T-helper 2 cell treated with Interferon-gamma antibody and Interleukin-4, amounts not matched to agents 5 μg/mL and 100 μg/mL, for 36 hours (primary cell): ENCODE results near the gene MTUS2.

Experiments used
- DNase-seq: peaks from one replicate; pipeline ENCODE4 v3.0.0; 2021; ENCODE audit warnings: low spot score
- H3K27ac Mint-ChIP-seq: one replicate; pipeline ENCODE4 v1.8.0; 2021; ENCODE audit warnings: mild to moderate bottlenecking, mixed read lengths
- H3K27me3 Mint-ChIP-seq: one replicate; pipeline ENCODE4 v1.8.0; 2021; ENCODE audit warnings: low read depth, mixed read lengths
- H3K36me3 Mint-ChIP-seq: one replicate; pipeline ENCODE4 v1.8.0; 2021; ENCODE audit warnings: low read depth, mixed read lengths
- H3K4me1 Mint-ChIP-seq: one replicate; pipeline ENCODE4 v1.8.0; 2021; ENCODE audit warnings: low read depth, mixed read lengths
- H3K4me3 Mint-ChIP-seq: one replicate; pipeline ENCODE4 v1.8.0; 2022; ENCODE audit warnings: mild to moderate bottlenecking, moderate library complexity, mixed read lengths
- H3K9me3 Mint-ChIP-seq: one replicate; pipeline ENCODE4 v1.8.0; 2021; ENCODE audit warnings: mixed read lengths

The MTUS2 gene

GRCh38 chr13:29046588-29046987 is 226.4 kb downstream of the MTUS2 start:
- no peak overlapping the region for H3K4me3 Mint-ChIP-seq
- H3K27ac Mint-ChIP-seq: no peak overlapping the region
- no peaks in the 10 kb centered on the region for H3K4me1 Mint-ChIP-seq
- H3K36me3 Mint-ChIP-seq: no peaks in the 10 kb centered on the region
- H3K9me3 Mint-ChIP-seq: peaks cover 36% of the 10 kb centered on the region
- no peaks in the 10 kb centered on the region for H3K27me3 Mint-ChIP-seq
- DNase-seq: no peak

GRCh38 chr13:29049524-29049923 is 229.4 kb downstream of the MTUS2 start:
- H3K27ac Mint-ChIP-seq: no peak overlapping the region
- H3K36me3 Mint-ChIP-seq: no peaks in the 10 kb centered on the region
- H3K4me1 Mint-ChIP-seq: no peaks in the 10 kb centered on the region
- no peak for DNase-seq
- no peak overlapping the region for H3K4me3 Mint-ChIP-seq
- peaks cover 34% of the 10 kb centered on the region for H3K9me3 Mint-ChIP-seq
- no peaks in the 10 kb centered on the region for H3K27me3 Mint-ChIP-seq

- Mint-ChIP-seq H3K27ac (no peak overlapping the region), H3K36me3 (no peaks in the 10 kb centered on the region), H3K4me1 (no peaks in the 10 kb centered on the region), H3K9me3 (peaks cover 36% of the 10 kb centered on the region), H3K4me3 (no peak overlapping the region), H3K27me3 (no peaks in the 10 kb centered on the region)
- no peak for DNase-seq
These were observed 230.6 kb downstream of the MTUS2 start for GRCh38 chr13:29050719-29051118.

GRCh38 chr13:29059800-29060199 is 239.7 kb downstream of the MTUS2 start:
- H3K27ac Mint-ChIP-seq: no peak overlapping the region
- no peak overlapping the region for H3K4me3 Mint-ChIP-seq

GRCh38 chr13:29065142-29065541 is 245.0 kb downstream of the MTUS2 start:
- no peak overlapping the region for H3K4me3 Mint-ChIP-seq

More at GRCh38 chr13:29059800-29060199, 239.7 kb downstream of the MTUS2 start:
- Mint-ChIP-seq H3K27me3 (no peaks in the 10 kb centered on the region), H3K9me3 (peaks cover 47% of the 10 kb centered on the region), H3K4me1 (no peaks in the 10 kb centered on the region), H3K36me3 (no peaks in the 10 kb centered on the region)
- DNase-seq: no peak

GRCh38 chr13:29067306-29067945 is 247.3 kb downstream of the MTUS2 start:
- Mint-ChIP-seq H3K4me1 (no peaks in the 10 kb centered on the region), H3K4me3 (no peak overlapping the region), H3K36me3 (no peaks in the 10 kb centered on the region), H3K27ac (no peak overlapping the region), H3K27me3 (no peaks in the 10 kb centered on the region), H3K9me3 (peaks cover 6% of the 10 kb centered on the region)
- no peak for DNase-seq

More at GRCh38 chr13:29065142-29065541, 245.0 kb downstream of the MTUS2 start:
- Mint-ChIP-seq H3K27me3 (no peaks in the 10 kb centered on the region), H3K36me3 (no peaks in the 10 kb centered on the region), H3K9me3 (peaks cover 16% of the 10 kb centered on the region), H3K27ac (no peak overlapping the region), H3K4me1 (no peaks in the 10 kb centered on the region)
- no peak for DNase-seq

GRCh38 chr13:29073755-29074154 is 253.6 kb downstream of the MTUS2 start:
- Mint-ChIP-seq H3K9me3 (peaks cover 7% of the 10 kb centered on the region), H3K4me1 (no peaks in the 10 kb centered on the region), H3K4me3 (no peak overlapping the region), H3K36me3 (no peaks in the 10 kb centered on the region), H3K27me3 (no peaks in the 10 kb centered on the region), H3K27ac (no peak overlapping the region)
- DNase-seq: no peak

GRCh38 chr13:29077051-29077813 is 257.1 kb downstream of the MTUS2 start:
- H3K4me3 Mint-ChIP-seq: no peak overlapping the region

GRCh38 chr13:29081036-29081435 is 260.9 kb downstream of the MTUS2 start:
- H3K36me3 Mint-ChIP-seq: no peaks in the 10 kb centered on the region

More at GRCh38 chr13:29077051-29077813, 257.1 kb downstream of the MTUS2 start:
- peaks cover 4% of the 10 kb centered on the region for H3K4me1 Mint-ChIP-seq
- no peak for DNase-seq
- H3K27me3 Mint-ChIP-seq: no peaks in the 10 kb centered on the region
- H3K27ac Mint-ChIP-seq: no peak overlapping the region
- peaks cover 14% of the 10 kb centered on the region for H3K9me3 Mint-ChIP-seq
- no peaks in the 10 kb centered on the region for H3K36me3 Mint-ChIP-seq

GRCh38 chr13:29081697-29082440 is 261.7 kb downstream of the MTUS2 start:
- Mint-ChIP-seq H3K9me3 (peaks cover 7% of the 10 kb centered on the region), H3K27ac (no peak overlapping the region)

More at GRCh38 chr13:29081036-29081435, 260.9 kb downstream of the MTUS2 start:
- peaks cover 4% of the 10 kb centered on the region for H3K4me1 Mint-ChIP-seq
- DNase-seq: no peak
- H3K4me3 Mint-ChIP-seq: no peak overlapping the region
- no peak overlapping the region for H3K27ac Mint-ChIP-seq
- no peaks in the 10 kb centered on the region for H3K27me3 Mint-ChIP-seq
- peaks cover 7% of the 10 kb centered on the region for H3K9me3 Mint-ChIP-seq

GRCh38 chr13:29099781-29100406 is 279.8 kb downstream of the MTUS2 start:
- H3K9me3 Mint-ChIP-seq: no peaks in the 10 kb centered on the region
- H3K27me3 Mint-ChIP-seq: no peaks in the 10 kb centered on the region
- H3K4me1 Mint-ChIP-seq: no peaks in the 10 kb centered on the region
- no peak overlapping the region for H3K4me3 Mint-ChIP-seq
- DNase-seq: no peak
- no peaks in the 10 kb centered on the region for H3K36me3 Mint-ChIP-seq
- H3K27ac Mint-ChIP-seq: no peak overlapping the region

More at GRCh38 chr13:29081697-29082440, 261.7 kb downstream of the MTUS2 start:
- Mint-ChIP-seq H3K36me3 (no peaks in the 10 kb centered on the region), H3K27me3 (no peaks in the 10 kb centered on the region), H3K4me1 (peaks cover 4% of the 10 kb centered on the region), H3K4me3 (no peak overlapping the region)
- no peak for DNase-seq

- H3K4me3 Mint-ChIP-seq: no peak overlapping the region
- H3K4me1 Mint-ChIP-seq: no peaks in the 10 kb centered on the region
- H3K27me3 Mint-ChIP-seq: no peaks in the 10 kb centered on the region
- no peaks in the 10 kb centered on the region for H3K9me3 Mint-ChIP-seq
- DNase-seq: no peak
- no peaks in the 10 kb centered on the region for H3K36me3 Mint-ChIP-seq
- H3K27ac Mint-ChIP-seq: no peak overlapping the region
These were observed 280.6 kb downstream of the MTUS2 start for GRCh38 chr13:29100758-29101157.

GRCh38 chr13:29101409-29101808 is 281.3 kb downstream of the MTUS2 start:
- Mint-ChIP-seq H3K27ac (no peak overlapping the region), H3K9me3 (no peaks in the 10 kb centered on the region), H3K4me3 (no peak overlapping the region), H3K27me3 (no peaks in the 10 kb centered on the region), H3K36me3 (no peaks in the 10 kb centered on the region), H3K4me1 (no peaks in the 10 kb centered on the region)
- no peak for DNase-seq
